Measurements from ENCODE around the gene GAS2. TPM values are rescaled to one million over a fixed set of nuclear protein-coding genes. Genes with fewer than 3 reads are reported as not detected.

GAS2 gene
- total and polyA plus RNA-seq, 3 donors from 2014 or later: 5.5 to 25.2 (median 9.0) TPM

GRCh38 chr11:22711880-22712279 lies 45.5 kb downstream of the GAS2 start:
- WGBS, 2 donors: 67 to 75% methylated on average over 1 of the region's 1 CpG
- no peaks in the 10 kb centered on the region for H3K9me3 ChIP-seq
- no peaks in the 10 kb centered on the region for H3K4me1 ChIP-seq
- intact Hi-C loops (cut with DNase I; ENCODE audit: low total_unique reads): no loop called here
- TF ChIP-seq CTCF (IDR thresholded peaks at IDR 0.05) (no peak), POLR2A (IDR thresholded peaks at IDR 0.05) (no peak)
- no peaks in the 10 kb centered on the region for H3K27me3 ChIP-seq
- no peak overlapping the region for H3K4me3 ChIP-seq
- DNase-seq: no peak
- H3K27ac ChIP-seq: no peak overlapping the region
- no peaks in the 10 kb centered on the region for H3K36me3 ChIP-seq (ENCODE audit: low read depth, missing control alignments)

GRCh38 chr11:22713336-22713735 lies 46.9 kb downstream of the GAS2 start:
- Histone ChIP-seq H3K9me3 (no peaks in the 10 kb centered on the region), H3K27ac (no peak overlapping the region), H3K4me3 (no peak overlapping the region), H3K4me1 (no peaks in the 10 kb centered on the region), H3K27me3 (no peaks in the 10 kb centered on the region), H3K36me3 (ENCODE audit: low read depth, missing control alignments) (no peaks in the 10 kb centered on the region)
- DNase-seq: no peak
- intact Hi-C loops (cut with DNase I; ENCODE audit: low total_unique reads): no loop called here
- WGBS, 2 donors: 73 to 92% methylated on average over 1 of the region's 1 CpG
- TF ChIP-seq POLR2A (IDR thresholded peaks at IDR 0.05) (no peak), CTCF (IDR thresholded peaks at IDR 0.05) (no peak)

- Histone ChIP-seq H3K9me3 (no peaks in the 10 kb centered on the region), H3K36me3 (ENCODE audit: low read depth, missing control alignments) (no peaks in the 10 kb centered on the region), H3K4me1 (no peaks in the 10 kb centered on the region), H3K27ac (no peak overlapping the region), H3K27me3 (no peaks in the 10 kb centered on the region), H3K4me3 (no peak overlapping the region)
- whole genome bisulfite sequencing, 2 donors: 89 to 90% methylated on average over 3 of the region's 3 CpGs
- intact Hi-C loops (cut with DNase I; ENCODE audit: low total_unique reads): no loop called here
- DNase-seq: no peak
- TF ChIP-seq CTCF (IDR thresholded peaks at IDR 0.05) (no peak), POLR2A (IDR thresholded peaks at IDR 0.05) (no peak)
Measured at GRCh38 chr11:22715971-22716370, 49.6 kb downstream of the GAS2 start.

- no peak for DNase-seq
- Histone ChIP-seq H3K27me3 (no peaks in the 10 kb centered on the region), H3K9me3 (no peaks in the 10 kb centered on the region), H3K27ac (no peak overlapping the region), H3K4me1 (no peaks in the 10 kb centered on the region), H3K4me3 (no peak overlapping the region), H3K36me3 (ENCODE audit: low read depth, missing control alignments) (no peaks in the 10 kb centered on the region)
- TF ChIP-seq POLR2A (IDR thresholded peaks at IDR 0.05) (no peak), CTCF (IDR thresholded peaks at IDR 0.05) (no peak)
- WGBS, 2 donors: 87 to 93% methylated on average over 3 of the region's 3 CpGs
- intact Hi-C loops (cut with DNase I; ENCODE audit: low total_unique reads): no loop called here
Measured at GRCh38 chr11:22720457-22720856, 54.0 kb downstream of the GAS2 start.

- no peaks in the 10 kb centered on the region for H3K27me3 ChIP-seq
- no peak for DNase-seq
- H3K4me1 ChIP-seq: no peaks in the 10 kb centered on the region
- H3K9me3 ChIP-seq: no peaks in the 10 kb centered on the region
- TF ChIP-seq POLR2A (IDR thresholded peaks at IDR 0.05) (no peak), CTCF (IDR thresholded peaks at IDR 0.05) (no peak)
- H3K27ac ChIP-seq: no peak overlapping the region
- intact Hi-C loops (cut with DNase I; ENCODE audit: low total_unique reads): no loop called here
- no peaks in the 10 kb centered on the region for H3K36me3 ChIP-seq (ENCODE audit: low read depth, missing control alignments)
- WGBS, 2 donors: 79 to 86% methylated on average over 3 of the region's 3 CpGs
- H3K4me3 ChIP-seq: no peak overlapping the region
Measured at GRCh38 chr11:22723274-22723673, 56.9 kb downstream of the GAS2 start.

Data from testis (tissue), 3 donors.